HG03460 (cell line): ENCODE measurements around the gene DNAJC25.
"Not testable (repeated sequence)": the region's sequence is repeated elsewhere in the genome, so short reads cannot be mapped to it uniquely, and the experiment has no call there.

Experiments
- ATAC-seq: cut with Tn5 transposase; IDR thresholded peaks from one replicate; pipeline ENCODE4 v1.9.1; 2021; ENCODE audit not compliant: unreplicated experiment

DNAJC25 gene

DNA sequence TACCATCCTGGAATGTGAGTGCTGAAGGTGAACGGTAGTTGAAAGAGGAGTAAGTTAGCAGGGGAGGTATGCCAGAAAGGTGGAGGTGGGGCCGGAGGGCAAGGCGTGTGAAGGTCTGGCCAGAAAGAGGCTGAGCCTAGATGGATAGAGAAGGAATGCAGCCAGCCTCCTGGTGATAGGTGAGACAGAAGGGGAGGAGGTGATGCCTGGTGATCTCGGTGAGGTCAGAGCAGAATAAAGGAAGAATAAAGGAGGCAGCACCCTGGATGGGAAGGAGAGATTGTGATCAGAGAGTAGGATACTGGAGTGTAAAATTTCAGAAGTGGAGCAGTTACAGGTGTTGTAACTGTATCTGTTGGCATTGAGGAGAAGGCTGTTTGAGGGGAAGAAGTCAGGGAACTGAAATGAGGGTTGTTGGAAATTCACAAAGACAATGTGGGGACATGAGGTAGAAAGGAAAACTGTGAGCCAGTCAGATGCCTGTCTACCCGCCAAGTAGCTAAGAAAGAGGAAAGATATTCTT is 32.2 kb downstream of the DNAJC25 start:
- no peak for ATAC-seq

GRCh38 chr9:111668026-111668573 is 37.0 kb downstream of the DNAJC25 start:
- no peak for ATAC-seq

- not testable (repeated sequence) for ATAC-seq
These were observed 37.5 kb downstream of the DNAJC25 start for GRCh38 chr9:111668601-111669000.

DNA sequence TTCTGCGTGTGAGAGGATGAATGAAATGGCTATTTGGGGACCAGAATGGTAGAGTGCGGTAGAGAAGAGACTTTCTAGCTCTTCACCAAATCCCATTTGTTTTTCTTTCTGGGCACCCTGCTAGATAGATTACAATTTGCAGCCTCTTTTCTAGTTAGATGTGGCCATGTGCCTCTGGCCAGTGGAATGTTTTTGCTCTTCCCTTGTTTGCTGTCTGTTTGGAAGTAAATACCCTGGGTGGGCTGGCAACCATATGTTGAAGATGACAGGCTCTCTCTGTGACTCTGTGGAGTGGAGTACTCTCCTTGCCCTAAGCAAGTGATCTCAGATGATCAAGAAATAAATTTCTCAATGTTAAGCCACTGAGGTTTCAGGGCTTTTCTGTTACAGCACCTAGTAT is 43.2 kb downstream of the DNAJC25 start:
- ATAC-seq, result no peak

- no peak for ATAC-seq
These were observed 45.0 kb downstream of the DNAJC25 start for GRCh38 chr9:111676116-111676515.

GRCh38 chr9:111678293-111678692 is 47.2 kb downstream of the DNAJC25 start:
- no peak for ATAC-seq

GRCh38 chr9:111679199-111679598 is 48.1 kb downstream of the DNAJC25 start:
- no peak for ATAC-seq

DNA sequence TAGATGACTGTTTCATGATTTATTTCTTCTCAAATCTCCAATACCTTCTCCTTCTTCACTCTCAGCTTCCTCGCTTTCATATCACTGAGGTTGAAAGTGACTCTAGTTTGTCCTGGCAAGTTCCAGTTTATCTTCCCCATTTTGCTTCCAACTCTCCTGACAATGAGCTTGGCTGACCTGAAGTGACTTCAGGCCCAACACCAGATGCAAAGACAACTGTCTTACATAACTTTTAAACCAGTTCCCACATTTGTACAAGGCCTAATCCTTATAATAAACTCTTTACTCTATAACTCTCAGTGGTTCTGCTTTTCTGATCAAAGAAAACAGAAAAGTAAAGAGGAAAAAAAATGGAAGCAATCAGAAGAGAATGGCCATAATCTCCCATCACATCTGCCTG is 52.3 kb downstream of the DNAJC25 start:
- no peak for ATAC-seq

DNA sequence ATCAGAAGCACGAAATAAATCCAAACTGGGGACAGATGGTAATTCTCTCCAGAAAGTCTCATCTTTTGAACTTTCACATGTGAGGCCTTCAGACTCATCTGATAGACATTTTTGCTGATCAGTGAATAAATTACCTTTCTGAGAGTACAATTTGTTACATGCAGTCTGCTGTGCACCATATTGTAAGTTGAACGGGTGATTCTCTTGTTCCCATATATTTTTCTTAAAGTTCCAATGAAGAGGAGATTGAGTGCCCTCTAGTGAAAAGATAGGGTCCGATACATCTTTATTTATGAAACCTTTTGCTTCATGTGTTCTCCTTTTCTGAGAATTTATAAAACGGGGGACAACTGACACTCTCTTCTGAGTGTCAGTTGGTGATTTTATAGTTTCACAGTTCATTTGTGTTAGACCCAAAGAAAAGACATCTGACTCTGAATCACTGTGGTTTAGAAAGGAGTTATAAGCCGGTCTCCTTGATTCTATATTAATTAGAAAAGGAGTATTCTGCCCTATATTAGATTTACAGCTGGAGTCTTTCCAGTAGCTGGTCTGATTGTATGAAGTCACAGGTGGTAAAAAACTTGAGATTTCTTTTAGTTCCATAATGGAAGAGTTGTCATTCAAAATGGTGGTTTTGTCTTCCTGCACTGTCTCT is 60.7 kb downstream of the DNAJC25 start:
- no peak for ATAC-seq

DNA sequence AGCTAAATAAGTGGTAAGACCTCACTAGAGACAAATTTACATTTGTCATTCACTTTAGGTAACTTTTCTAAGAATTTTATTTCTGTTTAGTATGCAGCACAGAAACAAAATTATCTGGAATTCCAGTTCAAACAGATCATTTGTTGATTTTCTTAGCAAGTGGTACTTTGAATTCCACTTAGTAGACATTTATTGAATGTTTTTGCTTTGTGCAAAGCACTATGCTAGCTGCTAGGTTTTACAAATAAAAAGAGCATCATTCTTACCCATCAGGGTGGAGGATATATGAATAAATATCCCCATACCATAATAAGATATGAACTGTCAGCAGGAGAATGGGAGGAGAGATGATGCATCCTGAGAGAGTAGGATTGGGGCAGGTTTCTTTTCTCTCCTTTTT is 65.7 kb downstream of the DNAJC25 start:
- ATAC-seq, result no peak

GRCh38 chr9:111700776-111701175 is 69.6 kb downstream of the DNAJC25 start:
- ATAC-seq, result no peak
